HEK293 (cell line): ENCODE results near the gene ALOX15B.

Experiments used
- CTCF ChIA-PET: fragments of 350-600 bp; formaldehyde crosslinking; extraction: SDS; loops from one replicate; lab custom pipeline; 2021; ENCODE audit warnings: antibody characterized with exemption; lab: Yijun Ruan, JAX
- POLR2A ChIA-PET: fragments of 300-600 bp; formaldehyde crosslinking; extraction: SDS; loops from one replicate; lab custom pipeline; 2020; ENCODE audit warnings: antibody characterized with exemption, inconsistent platforms; lab: Yijun Ruan, JAX
- H3K27ac ChIP-seq: fragments of 200-500 bp; sonication (Bioruptor generic); 2 replicates; pipeline ENCODE4 v1.5.1; 2014; ENCODE audit warnings: low read depth, low read length, control low read depth, inconsistent platforms; ENCODE audit errors: extremely low read depth
- H3K36me3 ChIP-seq, 2 experiments: fragments of 200-500 bp in 1 of 2; sonication (Bioruptor generic) in 1 of 2; 1 replicate in 1 of 2; 2 replicates in 1 of 2; pipeline ENCODE4 v1.5.1; 2014 to 2017; ENCODE audit warnings: inconsistent platforms in 2 of 2, low read length in 2 of 2; ENCODE audit not compliant: control insufficient read depth in 2 of 2, insufficient read depth in 1 of 2
- H3K4me1 ChIP-seq: fragments of 200-500 bp; sonication (Bioruptor generic); 2 replicates; pipeline ENCODE4 v1.5.1; 2014; ENCODE audit warnings: mild to moderate bottlenecking, low read length, inconsistent platforms; ENCODE audit not compliant: control insufficient read depth, insufficient read depth
- H3K4me3 ChIP-seq: 2 replicates; pipeline ENCODE4 v1.5.1; 2011; ENCODE audit warnings: low read depth, mild to moderate bottlenecking, control low read depth, low read length, moderate library complexity
- H3K9me3 ChIP-seq: fragments of 200-500 bp; sonication (Bioruptor generic); 2 replicates; pipeline ENCODE4 v1.5.1; 2014; ENCODE audit warnings: low read depth, low read length, inconsistent platforms; ENCODE audit not compliant: control insufficient read depth, insufficient read depth
- BCL11A ChIP-seq: fragments of 450-650 bp; formaldehyde crosslinking; IDR thresholded peaks from 2 replicates; pipeline ENCODE4 v1.5.1; 2016; ENCODE audit warnings: low read depth, missing biosample characterization, missing genetic modification characterization
- EGR2 ChIP-seq: fragments of 450-650 bp; formaldehyde crosslinking; IDR thresholded peaks from 2 replicates; pipeline ENCODE4 v1.5.1; 2016; ENCODE audit warnings: low read depth, missing biosample characterization, missing genetic modification characterization
- GLI4 ChIP-seq: fragments of 450-650 bp; formaldehyde crosslinking; IDR thresholded peaks from 2 replicates; pipeline ENCODE4 v1.5.1; 2016; ENCODE audit warnings: missing biosample characterization, missing genetic modification characterization
- HOXA7 ChIP-seq: sonication (generic); formaldehyde crosslinking; IDR thresholded peaks from 2 replicates; pipeline ENCODE4 v1.8.1; 2022; ENCODE audit warnings: missing genetic modification reagents, borderline replicate concordance
- HOXD13 ChIP-seq: sonication (generic); formaldehyde crosslinking; IDR thresholded peaks from 2 replicates; pipeline ENCODE4 v1.8.0; 2022; ENCODE audit warnings: missing genetic modification reagents, borderline replicate concordance
- KLF1 ChIP-seq: fragments of 450-650 bp; formaldehyde crosslinking; IDR thresholded peaks from 2 replicates; pipeline ENCODE4 v1.5.1; 2016; ENCODE audit warnings: missing biosample characterization, missing genetic modification characterization
- KLF9 ChIP-seq: fragments of 450-650 bp; formaldehyde crosslinking; IDR thresholded peaks from 2 replicates; pipeline ENCODE4 v1.5.1; 2016; ENCODE audit warnings: missing biosample characterization, missing genetic modification characterization, low read depth
- SCRT1 ChIP-seq: fragments of 450-650 bp; formaldehyde crosslinking; IDR thresholded peaks from 2 replicates; pipeline ENCODE4 v1.5.1; 2016; ENCODE audit warnings: missing biosample characterization, missing genetic modification characterization, borderline replicate concordance
- SCRT2 ChIP-seq: fragments of 450-650 bp; formaldehyde crosslinking; IDR thresholded peaks from 2 replicates; pipeline ENCODE4 v1.5.1; 2016; ENCODE audit warnings: missing biosample characterization, missing genetic modification characterization
- SP7 ChIP-seq: fragments of 450-650 bp; formaldehyde crosslinking; IDR thresholded peaks from 2 replicates; pipeline ENCODE4 v1.5.1; 2016; ENCODE audit warnings: missing biosample characterization, missing genetic modification characterization
- TCF7L2 ChIP-seq: IDR thresholded peaks from 2 replicates; pipeline ENCODE4 v1.6.1; 2011; ENCODE audit warnings: low read depth, mild to moderate bottlenecking, inconsistent platforms, low read length, moderate library complexity, borderline replicate concordance
- ZBTB21 ChIP-seq: fragments of 450-650 bp; formaldehyde crosslinking; IDR thresholded peaks from 2 replicates; pipeline ENCODE4 v1.5.1; 2017; ENCODE audit warnings: missing biosample characterization, missing genetic modification characterization
- ZBTB7A ChIP-seq: fragments of 450-650 bp; formaldehyde crosslinking; IDR thresholded peaks from 2 replicates; pipeline ENCODE4 v1.5.1; 2016; ENCODE audit warnings: low read depth, missing biosample characterization, missing genetic modification characterization
- ZEB2 ChIP-seq: fragments of 450-650 bp; formaldehyde crosslinking; IDR thresholded peaks from 2 replicates; pipeline ENCODE4 v1.5.1; 2016; ENCODE audit warnings: missing biosample characterization, missing genetic modification characterization
- ZFP41 ChIP-seq: fragments of 450-650 bp; formaldehyde crosslinking; IDR thresholded peaks from 2 replicates; pipeline ENCODE4 v1.5.1; 2016; ENCODE audit warnings: missing biosample characterization, missing genetic modification characterization, borderline replicate concordance
- ZNF10 ChIP-seq: fragments of 450-650 bp; formaldehyde crosslinking; IDR thresholded peaks from 2 replicates; pipeline ENCODE4 v1.5.1; 2017; ENCODE audit warnings: missing biosample characterization, missing genetic modification characterization
- ZNF24 ChIP-seq: fragments of 450-650 bp; formaldehyde crosslinking; IDR thresholded peaks from 2 replicates; pipeline ENCODE4 v1.5.1; 2016; ENCODE audit warnings: missing biosample characterization, missing genetic modification characterization
- ZNF366 ChIP-seq: fragments of 450-650 bp; formaldehyde crosslinking; conservative IDR thresholded peaks from 2 replicates; pipeline ENCODE4 v1.5.1; 2016; ENCODE audit warnings: missing biosample characterization, missing genetic modification characterization
- ZNF394 ChIP-seq: fragments of 450-650 bp; formaldehyde crosslinking; IDR thresholded peaks from 2 replicates; pipeline ENCODE4 v1.5.1; 2016; ENCODE audit warnings: missing biosample characterization, missing genetic modification characterization, mild to moderate bottlenecking, moderate library complexity, borderline replicate concordance
- ZNF423 ChIP-seq: fragments of 450-650 bp; formaldehyde crosslinking; IDR thresholded peaks from 2 replicates; pipeline ENCODE4 v1.5.1; 2016; ENCODE audit warnings: missing biosample characterization, missing genetic modification characterization
- ZNF529 ChIP-seq: fragments of 450-650 bp; formaldehyde crosslinking; IDR thresholded peaks from 2 replicates; pipeline ENCODE4 v1.5.1; 2017; ENCODE audit warnings: missing genetic modification characterization, missing biosample characterization; ENCODE audit not compliant: insufficient replicate concordance
- ZNF561 ChIP-seq: fragments of 450-650 bp; IDR thresholded peaks from 2 replicates; pipeline ENCODE4 v1.5.1; 2018; ENCODE audit warnings: missing biosample characterization, missing genetic modification characterization, borderline replicate concordance
- ZNF596 ChIP-seq: fragments of 450-650 bp; IDR thresholded peaks from 2 replicates; pipeline ENCODE4 v1.5.0; 2018; ENCODE audit warnings: missing biosample characterization, mild to moderate bottlenecking, missing genetic modification characterization, moderate library complexity
- ZNF600 ChIP-seq: fragments of 450-650 bp; formaldehyde crosslinking; IDR thresholded peaks from 2 replicates; pipeline ENCODE4 v1.5.1; 2016; ENCODE audit warnings: missing biosample characterization, missing genetic modification characterization
- ZNF747 ChIP-seq: fragments of 450-650 bp; formaldehyde crosslinking; IDR thresholded peaks from 2 replicates; pipeline ENCODE4 v1.5.1; 2016; ENCODE audit warnings: missing biosample characterization, missing genetic modification characterization
- TF ChIP-seq, protein P1 (sequence below): fragments of 450-650 bp; formaldehyde crosslinking; IDR thresholded peaks from 2 replicates; pipeline ENCODE4 v1.5.1; 2016; ENCODE audit warnings: missing biosample characterization, missing genetic modification characterization
- TF ChIP-seq, protein P2 (sequence below): fragments of 450-650 bp; formaldehyde crosslinking; IDR thresholded peaks from 2 replicates; pipeline ENCODE4 v1.5.1; 2016; ENCODE audit warnings: missing biosample characterization, missing genetic modification characterization
- TF ChIP-seq, protein P3 (sequence below): fragments of 450-650 bp; formaldehyde crosslinking; optimal IDR thresholded peaks from 2 replicates; pipeline ENCODE3; 2016; ENCODE audit warnings: missing biosample characterization, mild to moderate bottlenecking, missing genetic modification characterization

ALOX15B gene

DNA sequence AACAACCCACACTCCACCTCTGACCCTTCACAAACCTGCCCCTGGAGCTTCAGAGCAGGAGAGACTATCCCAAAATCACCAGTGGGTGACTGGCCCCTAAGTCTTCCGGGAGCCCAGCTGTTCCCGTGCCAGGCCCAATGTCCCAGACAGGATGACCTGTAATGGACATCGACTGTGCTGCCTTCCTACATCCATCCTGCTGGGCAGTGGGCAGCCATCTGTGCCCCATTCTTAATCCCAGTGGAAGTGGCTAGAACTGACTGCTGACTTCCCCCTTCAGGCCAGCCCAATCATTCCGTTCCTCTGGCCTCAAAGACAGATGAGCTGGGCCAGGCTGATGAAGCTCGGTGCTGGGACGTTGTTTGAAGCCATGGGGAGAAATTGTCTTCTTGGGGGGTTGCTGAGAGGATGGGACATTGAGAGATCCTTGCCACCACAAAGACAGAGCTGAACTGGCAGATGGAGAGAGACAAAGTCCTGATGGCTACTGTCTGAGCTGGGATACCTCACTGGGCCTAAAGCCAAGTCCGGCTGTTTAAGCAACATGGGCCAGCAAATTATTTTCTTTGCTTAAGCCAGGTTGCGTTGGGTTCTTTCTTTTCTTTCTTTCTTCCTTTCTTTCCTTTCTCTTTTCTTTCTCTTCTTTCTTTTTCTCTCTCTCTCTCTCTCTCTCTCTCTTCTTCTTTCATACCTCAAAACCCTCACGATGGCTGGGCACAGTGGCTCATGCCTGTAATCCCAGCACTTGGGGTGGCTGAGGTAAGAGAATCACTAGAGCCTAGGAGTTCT, 17.9 kb upstream of the ALOX15B start:
- no peaks in the 10 kb centered on the region for H3K4me1 ChIP-seq
- CTCF ChIA-PET: interaction anchor here (1.0 to 7.8 kb wide), 5 partner anchors 20 to 39 kb away, joined by 3 to 134 read pairs (median 8); no protein-coding TSS in a partner anchor

DNA sequence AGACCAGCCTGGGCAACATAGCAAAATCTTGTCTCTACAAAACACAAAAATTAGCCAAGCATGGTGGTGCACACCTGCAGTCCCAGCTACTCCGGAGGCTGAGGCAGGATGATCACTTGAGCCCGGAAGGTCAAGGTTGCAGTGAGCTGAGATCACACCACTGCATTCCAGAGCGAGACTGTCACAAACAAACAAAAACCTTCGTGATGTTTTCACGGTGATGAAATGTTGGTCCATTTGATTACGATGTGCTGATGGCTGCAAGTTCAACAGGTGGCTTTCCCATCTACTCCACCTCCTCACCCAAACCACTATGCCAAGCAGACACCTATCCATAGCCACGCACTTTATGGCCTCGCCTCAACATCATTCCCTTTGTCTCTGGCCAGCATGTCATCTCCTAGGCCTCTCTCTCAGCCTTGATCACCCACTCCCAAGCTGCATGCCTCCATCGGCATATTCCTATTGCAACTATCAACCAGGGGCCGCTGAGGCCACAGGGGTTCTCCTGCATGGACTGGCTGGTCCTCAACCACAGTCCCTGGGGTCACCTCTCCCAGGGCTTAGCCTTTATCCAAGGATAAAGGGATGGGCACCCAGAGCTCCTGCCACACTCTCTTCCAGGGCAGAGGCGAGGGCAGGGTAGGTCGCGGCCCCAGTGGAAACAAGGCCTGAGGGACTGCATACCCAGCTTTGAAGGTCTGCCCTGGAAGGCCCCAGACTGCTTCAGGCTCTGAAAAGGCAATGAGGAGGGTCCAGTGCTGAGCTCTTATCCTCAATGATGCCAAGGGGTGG, 17.1 kb upstream of the ALOX15B start:
- CTCF ChIA-PET: interaction anchor here (0.7 to 7.8 kb wide), 12 partner anchors 11 to 278 kb away, joined by 3 to 134 read pairs (median 3); no protein-coding TSS in a partner anchor

More for the DNA sequence above, 17.9 kb upstream of the ALOX15B start:
- POLR2A ChIA-PET: no interaction called here
- H3K36me3 ChIP-seq: no peaks in the 10 kb centered on the region
- TF ChIP-seq KLF1 (tag by site-specific recombination) (no peak), KLF9 (tag by site-specific recombination) (no peak), ZBTB7A (tag by site-specific recombination) (no peak), ZNF561 (tag by site-specific recombination) (no peak), ZNF366 (peak; percentile 52), EGR2 (no peak), BCL11A (tag by site-specific recombination) (no peak), TCF7L2 (no peak), ZNF596 (tag by site-specific recombination) (peak; percentile 53; the same call in 1 of the 2 replicates), ZNF600 (tag by site-specific recombination) (no peak), ZNF747 (no peak), GLI4 (no peak), ZFP41 (tag by site-specific recombination) (no peak)
- TF ChIP-seq, protein P1, sequence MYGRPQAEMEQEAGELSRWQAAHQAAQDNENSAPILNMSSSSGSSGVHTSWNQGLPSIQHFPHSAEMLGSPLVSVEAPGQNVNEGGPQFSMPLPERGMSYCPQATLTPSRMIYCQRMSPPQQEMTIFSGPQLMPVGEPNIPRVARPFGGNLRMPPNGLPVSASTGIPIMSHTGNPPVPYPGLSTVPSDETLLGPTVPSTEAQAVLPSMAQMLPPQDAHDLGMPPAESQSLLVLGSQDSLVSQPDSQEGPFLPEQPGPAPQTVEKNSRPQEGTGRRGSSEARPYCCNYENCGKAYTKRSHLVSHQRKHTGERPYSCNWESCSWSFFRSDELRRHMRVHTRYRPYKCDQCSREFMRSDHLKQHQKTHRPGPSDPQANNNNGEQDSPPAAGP (tag by site-specific recombination): no peak
- TF ChIP-seq, protein P2, sequence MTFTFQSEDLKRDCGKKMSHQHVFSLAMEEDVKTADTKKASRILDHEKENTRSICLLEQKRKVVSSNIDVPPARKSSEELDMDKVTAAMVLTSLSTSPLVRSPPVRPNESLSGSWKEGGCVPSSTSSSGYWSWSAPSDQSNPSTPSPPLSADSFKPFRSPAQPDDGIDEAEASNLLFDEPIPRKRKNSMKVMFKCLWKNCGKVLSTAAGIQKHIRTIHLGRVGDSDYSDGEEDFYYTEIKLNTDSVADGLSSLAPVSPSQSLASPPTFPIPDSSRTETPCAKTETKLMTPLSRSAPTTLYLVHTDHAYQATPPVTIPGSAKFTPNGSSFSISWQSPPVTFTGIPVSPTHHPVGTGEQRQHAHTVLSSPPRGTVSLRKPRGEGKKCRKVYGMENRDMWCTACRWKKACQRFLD (tag by site-specific recombination): no peak
- TF ChIP-seq, all 188 proteins: peak for 2
- Histone ChIP-seq H3K9me3 (no peaks in the 10 kb centered on the region), H3K27ac (no peak overlapping the region), H3K4me3 (no peak overlapping the region)

DNA sequence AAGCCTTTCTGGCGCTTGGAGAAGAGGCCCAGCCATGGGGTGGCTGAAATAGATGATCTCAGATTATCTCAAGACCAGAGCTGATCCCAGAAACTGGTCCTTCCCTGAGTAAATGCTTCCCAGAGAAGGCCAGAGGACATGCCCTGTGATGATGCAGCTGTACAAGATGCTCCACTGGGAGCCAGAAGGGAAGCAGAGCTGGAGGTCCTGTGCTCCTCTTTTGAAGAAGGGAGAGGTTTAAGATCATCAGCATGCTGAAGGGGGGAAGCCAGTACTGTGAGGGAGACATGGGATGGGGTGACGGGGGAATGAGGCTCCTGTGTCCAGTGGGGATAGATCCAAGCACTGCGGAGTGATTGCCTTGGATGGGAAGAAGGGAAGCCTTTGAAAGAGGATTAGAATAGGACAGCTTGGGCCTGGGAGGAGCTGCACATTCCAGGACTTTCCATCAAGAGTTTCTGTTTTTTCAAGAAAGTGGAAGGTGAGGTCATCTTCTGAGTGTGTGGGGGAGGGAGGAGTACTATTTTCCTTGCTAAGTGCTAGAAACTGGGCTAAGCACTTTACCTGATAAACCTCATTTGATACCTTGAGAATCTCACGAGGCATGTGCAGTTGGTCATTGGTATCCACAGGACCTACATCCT, 16.4 kb upstream of the ALOX15B start:
- CTCF ChIA-PET: interaction anchor here (0.7 to 7.8 kb wide), 13 partner anchors 10 to 278 kb away, joined by 3 to 134 read pairs (median 3); no protein-coding TSS in a partner anchor
- TF ChIP-seq ZNF747 (no peak), ZNF529 (tag by site-specific recombination) (no peak), ZNF24 (tag by site-specific recombination) (no peak), SCRT2 (tag by site-specific recombination) (no peak), HOXD13 (CRISPR knock-in tag) (no peak), ZBTB21 (tag by site-specific recombination) (no peak), ZNF10 (tag by site-specific recombination) (no peak), ZNF423 (tag by site-specific recombination) (no peak), ZEB2 (no peak), SP7 (tag by site-specific recombination) (no peak), ZNF596 (tag by site-specific recombination) (no peak), HOXA7 (CRISPR knock-in tag) (no peak)
- TF ChIP-seq, protein P3, sequence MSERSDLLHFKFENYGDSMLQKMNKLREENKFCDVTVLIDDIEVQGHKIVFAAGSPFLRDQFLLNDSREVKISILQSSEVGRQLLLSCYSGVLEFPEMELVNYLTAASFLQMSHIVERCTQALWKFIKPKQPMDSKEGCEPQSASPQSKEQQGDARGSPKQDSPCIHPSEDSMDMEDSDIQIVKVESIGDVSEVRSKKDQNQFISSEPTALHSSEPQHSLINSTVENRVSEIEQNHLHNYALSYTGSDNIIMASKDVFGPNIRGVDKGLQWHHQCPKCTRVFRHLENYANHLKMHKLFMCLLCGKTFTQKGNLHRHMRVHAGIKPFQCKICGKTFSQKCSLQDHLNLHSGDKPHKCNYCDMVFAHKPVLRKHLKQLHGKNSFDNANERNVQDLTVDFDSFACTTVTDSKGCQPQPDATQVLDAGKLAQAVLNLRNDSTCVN (tag by site-specific recombination): no peak

More for the DNA sequence above, 17.1 kb upstream of the ALOX15B start:
- H3K9me3 ChIP-seq: no peaks in the 10 kb centered on the region
- H3K4me3 ChIP-seq: no peak overlapping the region
- no peak overlapping the region for H3K27ac ChIP-seq
- no peak for TF ChIP-seq KLF1 (tag by site-specific recombination)
- TF ChIP-seq ZNF394 (tag by site-specific recombination): peak; percentile 24; the same call in 1 of the 2 replicates
- TF ChIP-seq SCRT2 (tag by site-specific recombination): peak; percentile 95
- peak; percentile 89; the same call in 1 of the 2 replicates for TF ChIP-seq SCRT1 (tag by site-specific recombination)
- POLR2A ChIA-PET: no interaction called here
- H3K36me3 ChIP-seq: no peaks in the 10 kb centered on the region
- no peaks in the 10 kb centered on the region for H3K4me1 ChIP-seq

More for the DNA sequence above, 16.4 kb upstream of the ALOX15B start:
- Histone ChIP-seq H3K4me1 (no peaks in the 10 kb centered on the region), H3K36me3 (no peaks in the 10 kb centered on the region), H3K27ac (no peak overlapping the region), H3K4me3 (no peak overlapping the region), H3K9me3 (no peaks in the 10 kb centered on the region)
- POLR2A ChIA-PET: no interaction called here
